ENCODE results near the gene PIP5K1C.

PIP5K1C gene

GRCh38 chr19:3725640-3726310 lies 25.5 kb upstream of the PIP5K1C start:
- no peaks in the 10 kb centered on the region for H3K9me3 ChIP-seq (ENCODE audit: insufficient read depth, low read length)
- no peak overlapping the region for H3K4me3 ChIP-seq (ENCODE audit: insufficient read depth, low read length, poor library complexity, severe bottlenecking)
- no peak overlapping the region for H2AFZ ChIP-seq (ENCODE audit: low read depth, low read length, severe bottlenecking)
- no peaks in the 10 kb centered on the region for H4K20me1 ChIP-seq (ENCODE audit: low read depth, low read length)
- H3K9me2 ChIP-seq (replicated peaks; ENCODE audit: insufficient read depth, low read length) = no peaks in the 10 kb centered on the region
- no peak overlapping the region for H3K4me2 ChIP-seq (ENCODE audit: low read depth, low read length, poor library complexity, severe bottlenecking)
- no peak overlapping the region for H3K27ac ChIP-seq (ENCODE audit: low read depth, low read length)
- H3F3A ChIP-seq (ENCODE audit: insufficient read depth) = no peaks in the 10 kb centered on the region
- H3K27me3 ChIP-seq (ENCODE audit: low read length) = no peaks in the 10 kb centered on the region
- TF ChIP-seq EZH2phosphoT487 (conservative IDR thresholded peaks at IDR 0.05; ENCODE audit: low read length) = no peak
- TF ChIP-seq CTCF (IDR thresholded peaks at IDR 0.05; ENCODE audit: insufficient read depth, low read length, poor library complexity, severe bottlenecking) = no peak
- H3K9ac ChIP-seq (ENCODE audit: low read length) = no peak overlapping the region
- H3K36me3 ChIP-seq (ENCODE audit: low read length) = no peaks in the 10 kb centered on the region
- H3K79me2 ChIP-seq (ENCODE audit: insufficient read depth, low read length) = no peaks in the 10 kb centered on the region

GRCh38 chr19:3725121-3725520 lies 24.9 kb upstream of the PIP5K1C start:
- Histone ChIP-seq H3K4me2 (ENCODE audit: low read depth, low read length, poor library complexity, severe bottlenecking) (no peak overlapping the region), H3K9me3 (ENCODE audit: insufficient read depth, low read length) (no peaks in the 10 kb centered on the region), H3K79me2 (ENCODE audit: insufficient read depth, low read length) (no peaks in the 10 kb centered on the region), H3K36me3 (ENCODE audit: low read length) (no peaks in the 10 kb centered on the region), H3K9ac (ENCODE audit: low read length) (no peak overlapping the region), H3K9me2 (replicated peaks; ENCODE audit: insufficient read depth, low read length) (no peaks in the 10 kb centered on the region), H2AFZ (ENCODE audit: low read depth, low read length, severe bottlenecking) (no peak overlapping the region), H3F3A (ENCODE audit: insufficient read depth) (no peaks in the 10 kb centered on the region), H3K27me3 (ENCODE audit: low read length) (no peaks in the 10 kb centered on the region), H3K4me3 (ENCODE audit: insufficient read depth, low read length, poor library complexity, severe bottlenecking) (no peak overlapping the region), H3K27ac (ENCODE audit: low read depth, low read length) (no peak overlapping the region), H4K20me1 (ENCODE audit: low read depth, low read length) (no peaks in the 10 kb centered on the region)
- TF ChIP-seq EZH2phosphoT487 (conservative IDR thresholded peaks at IDR 0.05; ENCODE audit: low read length) (no peak), CTCF (IDR thresholded peaks at IDR 0.05; ENCODE audit: insufficient read depth, low read length, poor library complexity, severe bottlenecking) (no peak)

GRCh38 chr19:3723883-3724282 lies 23.6 kb upstream of the PIP5K1C start:
- H2AFZ ChIP-seq (ENCODE audit: low read depth, low read length, severe bottlenecking) = no peak overlapping the region
- no peaks in the 10 kb centered on the region for H3K79me2 ChIP-seq (ENCODE audit: insufficient read depth, low read length)
- no peaks in the 10 kb centered on the region for H4K20me1 ChIP-seq (ENCODE audit: low read depth, low read length)
- TF ChIP-seq EZH2phosphoT487 (conservative IDR thresholded peaks at IDR 0.05; ENCODE audit: low read length) = no peak
- TF ChIP-seq CTCF (IDR thresholded peaks at IDR 0.05; ENCODE audit: insufficient read depth, low read length, poor library complexity, severe bottlenecking) = no peak
- H3K9ac ChIP-seq (ENCODE audit: low read length) = no peak overlapping the region
- H3K4me3 ChIP-seq (ENCODE audit: insufficient read depth, low read length, poor library complexity, severe bottlenecking) = no peak overlapping the region
- no peaks in the 10 kb centered on the region for H3K27me3 ChIP-seq (ENCODE audit: low read length)
- H3F3A ChIP-seq (ENCODE audit: insufficient read depth) = no peaks in the 10 kb centered on the region
- H3K9me2 ChIP-seq (replicated peaks; ENCODE audit: insufficient read depth, low read length) = no peaks in the 10 kb centered on the region
- H3K36me3 ChIP-seq (ENCODE audit: low read length) = no peaks in the 10 kb centered on the region
- H3K9me3 ChIP-seq (ENCODE audit: insufficient read depth, low read length) = no peaks in the 10 kb centered on the region
- no peak overlapping the region for H3K27ac ChIP-seq (ENCODE audit: low read depth, low read length)
- no peak overlapping the region for H3K4me2 ChIP-seq (ENCODE audit: low read depth, low read length, poor library complexity, severe bottlenecking)
